ENCODE results near the gene C1orf21. TPM values are rescaled to one million over a fixed set of nuclear protein-coding genes. Genes with fewer than 3 reads are reported as not detected.
"Not testable (repeated sequence)": the region's sequence is repeated elsewhere in the genome, so short reads cannot be mapped to it uniquely, and the experiment has no call there.

Gene C1orf21, protein sequence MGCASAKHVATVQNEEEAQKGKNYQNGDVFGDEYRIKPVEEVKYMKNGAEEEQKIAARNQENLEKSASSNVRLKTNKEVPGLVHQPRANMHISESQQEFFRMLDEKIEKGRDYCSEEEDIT
- total RNA-seq (2014; rRNA removed; shearing (Covaris generic)): 4.8 and 5.9 TPM in 2 replicates

GRCh38 chr1:184386312-184387068 lies at the start of gene C1orf21:
TSS of gene C1orf21 (plus strand) at chr1:184387029. CDS start at chr1:184477510, 90,481 bp downstream.
- DNase-seq (ENCODE audit: low spot score): peak; percentile 74

DNA sequence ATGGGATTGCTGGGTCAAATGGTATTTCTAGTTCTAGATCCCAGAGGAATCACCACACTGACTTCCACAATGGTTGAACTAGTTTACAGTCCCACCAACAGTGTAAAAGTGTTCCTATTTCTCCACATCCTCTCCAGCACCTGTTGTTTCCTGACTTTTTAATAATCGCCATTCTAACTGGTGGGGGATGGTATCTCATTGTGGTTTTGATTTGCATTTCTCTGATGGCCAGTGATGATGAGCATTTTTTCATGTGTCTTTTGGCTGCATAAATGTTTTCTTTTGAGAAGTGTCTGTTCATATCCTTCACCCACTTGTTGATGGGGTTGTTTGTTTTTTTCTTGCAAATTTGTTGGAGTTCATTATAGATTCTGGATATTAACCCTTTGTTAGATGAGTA lies 49.0 kb upstream of the C1orf21 start:
- DNase-seq (ENCODE audit: low spot score): not testable (repeated sequence)

GRCh38 chr1:184340984-184341383 lies 45.8 kb upstream of the C1orf21 start:
- no peak for DNase-seq (ENCODE audit: low spot score)

- DNase-seq (ENCODE audit: low spot score): no peak
Measured at GRCh38 chr1:184350573-184350972, 36.3 kb upstream of the C1orf21 start.

- DNase-seq (ENCODE audit: low spot score): no peak
Measured at GRCh38 chr1:184351416-184351975, 35.3 kb upstream of the C1orf21 start.

DNA sequence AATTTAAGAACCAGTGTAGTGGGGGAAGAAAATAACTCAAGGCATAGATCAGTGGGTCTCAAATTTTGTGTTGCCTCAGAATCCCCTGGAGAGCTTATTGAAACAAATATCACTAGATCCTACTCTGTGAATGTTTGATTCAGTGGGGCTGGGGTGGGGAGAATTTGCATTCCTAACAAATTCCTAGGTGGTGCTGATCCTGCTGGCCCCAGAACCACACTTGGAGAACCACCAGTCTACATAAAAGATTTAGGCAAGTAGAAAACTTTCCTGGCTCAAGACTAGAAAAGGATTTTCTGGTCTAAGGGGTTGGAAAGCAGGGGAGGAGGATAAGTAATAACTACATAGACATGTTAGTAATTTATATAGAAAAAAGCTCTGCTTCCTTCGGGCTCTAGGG lies 34.1 kb upstream of the C1orf21 start:
- no peak for DNase-seq (ENCODE audit: low spot score)

GRCh38 chr1:184354719-184355118 lies 32.1 kb upstream of the C1orf21 start:
- no peak for DNase-seq (ENCODE audit: low spot score)

- no peak for DNase-seq (ENCODE audit: low spot score)
Measured at GRCh38 chr1:184356891-184357290, 29.9 kb upstream of the C1orf21 start.

GRCh38 chr1:184358256-184358655 lies 28.6 kb upstream of the C1orf21 start:
- DNase-seq (ENCODE audit: low spot score): no peak

DNA sequence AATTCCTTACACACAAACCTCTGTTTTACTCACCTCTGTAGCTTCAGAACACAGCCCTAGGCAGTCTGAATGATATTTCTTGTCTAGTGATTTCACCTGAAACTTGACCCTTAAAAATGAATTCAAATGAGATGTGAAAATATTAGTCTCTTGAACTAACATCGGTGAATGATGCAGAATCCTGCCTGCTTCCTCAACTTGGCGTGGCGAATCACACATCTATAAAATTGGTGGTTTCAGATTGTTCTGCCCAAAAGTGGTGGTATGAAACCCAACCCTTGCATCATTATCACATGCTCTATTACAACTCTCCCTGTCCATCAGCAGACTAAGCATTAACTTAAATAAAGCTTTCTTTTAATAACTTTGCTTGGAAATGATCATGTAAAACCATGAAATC lies 26.9 kb upstream of the C1orf21 start:
- no peak for DNase-seq (ENCODE audit: low spot score)

- no peak for DNase-seq (ENCODE audit: low spot score)
Measured at GRCh38 chr1:184362876-184363275, 24.0 kb upstream of the C1orf21 start.

GRCh38 chr1:184365699-184366098 lies 21.1 kb upstream of the C1orf21 start:
- DNase-seq (ENCODE audit: low spot score): no peak

- DNase-seq (ENCODE audit: low spot score): no peak
Measured at GRCh38 chr1:184366997-184367396, 19.8 kb upstream of the C1orf21 start.

DNA sequence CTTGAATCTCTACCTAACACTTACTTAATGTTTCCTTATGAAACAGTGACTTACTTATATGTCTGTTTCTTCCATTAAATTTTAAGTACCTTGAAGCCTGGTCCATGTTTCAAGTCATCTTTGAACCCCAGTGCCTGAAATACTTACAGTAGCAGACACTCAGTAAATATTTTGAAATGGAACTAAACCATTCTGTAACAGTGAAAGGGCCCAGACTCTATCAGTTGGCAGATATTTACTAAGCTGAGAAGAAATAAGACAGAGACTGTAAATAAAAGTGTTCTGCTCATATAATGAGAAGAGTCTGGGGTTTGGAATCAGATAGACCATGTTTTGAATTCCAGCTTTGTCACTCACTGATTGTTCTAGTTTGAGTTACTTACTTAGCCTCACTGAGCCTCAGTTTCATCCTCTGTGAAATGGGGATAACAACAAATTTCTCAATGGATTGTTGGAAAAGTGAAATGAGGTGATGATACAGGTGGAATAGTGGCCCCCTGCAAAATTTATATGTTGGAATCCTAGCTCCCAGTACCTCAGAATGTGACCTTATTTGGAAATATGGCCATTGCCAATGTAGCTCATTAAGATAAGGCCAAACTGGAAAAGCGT lies 19.3 kb upstream of the C1orf21 start:
- DNase-seq (ENCODE audit: low spot score): no peak

DNA sequence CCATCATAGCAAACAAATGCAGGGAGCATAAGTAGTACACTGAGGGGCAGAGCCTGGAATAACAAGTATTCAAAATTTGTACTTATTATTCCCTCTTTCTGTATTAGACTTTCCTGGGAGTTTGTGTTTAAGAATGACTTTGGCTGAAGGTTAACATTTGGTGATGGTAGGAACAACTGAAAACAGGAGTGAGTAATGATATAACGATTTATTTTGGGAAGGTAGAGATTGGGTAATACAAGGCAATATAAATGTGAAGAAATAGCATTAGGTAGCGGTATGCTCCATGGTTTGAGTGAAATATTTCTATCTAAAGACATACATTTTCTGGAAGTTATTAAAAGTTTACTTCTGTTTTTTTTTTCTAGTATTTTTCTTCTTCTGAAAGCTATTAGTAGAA lies 18.5 kb upstream of the C1orf21 start:
- no peak for DNase-seq (ENCODE audit: low spot score)

DNA sequence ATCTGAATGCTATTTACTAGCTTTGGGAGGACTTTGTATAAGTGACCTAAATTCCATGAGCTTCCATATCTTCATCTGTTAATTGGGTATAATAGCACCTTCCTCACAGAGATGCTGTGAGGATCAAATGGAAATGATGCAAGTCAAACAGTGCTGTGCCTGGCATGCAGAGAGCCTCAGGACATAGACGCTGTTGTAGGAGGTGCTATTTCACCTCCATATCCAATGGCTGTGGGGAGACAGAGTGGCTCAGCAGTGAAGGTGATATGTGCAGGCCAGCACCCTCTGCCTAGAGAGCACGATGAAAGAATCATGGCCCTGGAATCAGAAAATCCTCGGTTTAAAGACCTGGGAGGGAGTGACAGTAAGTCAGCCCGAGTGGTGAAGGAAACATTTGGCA lies 16.0 kb upstream of the C1orf21 start:
- no peak for DNase-seq (ENCODE audit: low spot score)

DNA sequence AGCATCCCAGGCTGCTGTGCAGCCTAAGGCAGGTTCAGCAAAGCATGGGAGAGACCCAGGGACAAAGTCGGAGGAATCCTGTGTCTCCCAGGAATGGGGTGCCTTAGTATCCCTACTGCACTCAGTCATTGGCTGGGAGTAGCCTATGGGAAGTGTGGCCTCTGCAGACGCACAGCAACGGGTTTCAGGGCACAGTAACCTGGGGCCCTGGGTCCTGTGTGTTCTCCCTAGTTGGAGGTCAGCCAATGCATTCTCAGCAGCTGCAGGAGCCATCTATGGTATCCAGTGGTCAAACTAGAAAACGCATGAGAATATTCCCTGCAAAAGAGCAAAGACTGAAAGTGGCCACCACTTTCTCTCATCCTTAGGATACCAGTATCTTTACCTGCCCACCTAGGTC lies 13.7 kb upstream of the C1orf21 start:
- DNase-seq (ENCODE audit: low spot score): no peak

GRCh38 chr1:184376369-184376768 lies 10.5 kb upstream of the C1orf21 start:
- DNase-seq (ENCODE audit: low spot score): no peak

DNA sequence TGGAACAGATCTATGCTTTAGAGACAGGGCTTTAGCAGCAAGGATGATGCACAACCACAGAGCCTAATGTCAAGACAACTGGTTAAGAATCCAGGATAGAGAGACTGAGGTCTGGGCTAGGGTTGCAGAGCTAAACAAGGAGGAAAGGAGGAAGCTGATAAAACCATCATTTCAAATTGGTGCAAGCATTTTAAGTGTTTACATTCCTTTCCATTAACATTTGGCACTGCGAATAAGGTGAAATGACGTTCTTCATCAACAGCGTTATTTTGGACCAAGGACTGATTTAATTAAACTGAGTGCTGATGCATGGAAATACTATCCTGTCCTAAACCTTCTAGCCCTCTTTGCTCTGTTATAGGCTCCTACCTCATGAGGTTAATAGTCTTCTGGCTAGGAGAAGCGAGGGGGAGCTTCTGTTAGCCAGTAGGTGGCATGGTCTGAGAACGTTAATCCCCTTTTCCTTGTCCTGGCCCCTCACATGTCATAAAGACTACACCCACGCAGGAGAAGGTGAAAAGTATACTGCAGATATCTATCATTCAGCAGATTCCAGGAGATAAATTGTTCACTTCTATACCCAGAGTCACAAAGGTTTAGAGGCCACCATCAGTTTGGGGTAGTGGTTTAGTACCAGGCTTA lies 7.6 kb upstream of the C1orf21 start:
- DNase-seq (ENCODE audit: low spot score): peak; percentile 64

DNA sequence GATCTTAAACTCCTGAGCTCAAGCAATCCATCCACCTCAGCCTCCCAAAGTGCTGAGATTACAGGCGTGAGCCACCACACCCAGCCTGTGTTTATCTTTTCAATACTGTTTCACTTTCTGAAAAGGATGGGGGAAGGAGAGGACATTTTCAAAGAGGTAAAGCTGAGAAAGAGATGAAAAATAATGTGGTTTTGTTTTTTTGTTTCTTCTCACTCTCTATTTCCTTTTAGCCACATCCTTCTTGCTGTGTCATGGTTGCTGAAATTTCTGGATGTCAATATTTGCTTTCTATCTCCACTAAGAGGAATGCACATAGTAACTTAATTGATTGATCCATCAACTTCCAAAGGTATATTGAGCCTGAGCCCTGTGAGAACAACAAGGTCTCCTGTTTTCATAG lies 6.4 kb upstream of the C1orf21 start:
- DNase-seq (ENCODE audit: low spot score): no peak

GRCh38 chr1:184383772-184384323 lies 3.0 kb upstream of the C1orf21 start:
- DNase-seq (ENCODE audit: low spot score): no peak

DNA sequence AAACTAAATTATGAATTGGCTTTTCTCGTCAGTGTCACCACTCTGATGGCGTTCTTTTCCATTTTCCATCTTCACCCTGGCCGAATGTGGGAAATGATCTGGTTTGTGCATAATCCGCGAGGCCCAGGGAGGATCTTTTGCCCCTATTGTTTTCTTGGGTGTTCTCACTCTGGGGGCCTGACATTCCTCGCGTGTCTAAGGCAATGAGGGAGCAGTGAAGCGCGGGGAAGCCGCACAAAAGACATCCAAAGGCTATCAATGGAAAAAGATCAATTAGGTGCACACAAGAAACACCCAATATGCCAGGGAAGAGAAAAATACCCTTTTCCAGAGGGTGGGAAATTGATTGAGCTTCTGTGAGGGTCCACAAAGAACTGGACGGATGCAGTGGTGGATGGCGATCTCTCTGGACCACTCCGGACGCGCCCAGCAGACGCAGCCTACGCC lies 941 bp upstream of the C1orf21 start:
- no peak for DNase-seq (ENCODE audit: low spot score)

All from HT-29 (cell line).